Measurements from ENCODE around the gene FNBP1.
"Not testable (repeated sequence)": the region's sequence is repeated elsewhere in the genome, so short reads cannot be mapped to it uniquely, and the experiment has no call there.

FNBP1 gene

DNA sequence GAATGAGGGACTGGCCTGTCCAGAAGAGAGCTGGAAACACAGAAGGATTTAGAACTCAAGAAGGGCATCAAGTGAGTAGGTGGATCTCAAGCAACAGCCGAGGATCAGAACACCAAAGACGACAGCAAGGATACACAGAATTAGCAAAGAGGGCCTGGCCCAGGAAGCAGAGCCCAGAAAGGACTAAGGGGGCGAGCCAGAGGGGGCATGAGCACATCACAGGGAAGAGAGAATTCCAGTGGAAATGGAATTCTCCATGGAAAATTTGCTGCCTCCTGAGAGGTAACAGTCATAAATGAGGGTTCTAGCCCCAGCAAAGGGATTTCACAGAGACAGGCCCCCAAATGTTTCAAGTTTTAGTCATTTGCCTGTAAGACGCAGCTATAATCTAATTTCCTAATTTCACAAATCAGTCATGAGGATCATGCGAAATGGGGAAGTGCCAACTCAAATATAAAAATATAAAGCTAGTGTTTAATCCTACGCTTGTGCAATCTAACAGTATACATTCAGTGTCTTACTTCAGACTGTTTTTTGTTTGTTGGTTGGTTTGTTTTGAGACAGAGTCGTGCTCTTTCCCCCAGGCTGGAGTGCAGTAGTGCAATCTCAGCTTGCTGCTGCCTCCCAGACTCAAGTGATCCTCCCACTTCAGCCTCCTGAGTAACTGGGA, 46.7 kb downstream of the FNBP1 start:
- in situ Hi-C loops (cut with MboI; ENCODE audit: low sequenced_read_pairs), result no loop called here

DNA sequence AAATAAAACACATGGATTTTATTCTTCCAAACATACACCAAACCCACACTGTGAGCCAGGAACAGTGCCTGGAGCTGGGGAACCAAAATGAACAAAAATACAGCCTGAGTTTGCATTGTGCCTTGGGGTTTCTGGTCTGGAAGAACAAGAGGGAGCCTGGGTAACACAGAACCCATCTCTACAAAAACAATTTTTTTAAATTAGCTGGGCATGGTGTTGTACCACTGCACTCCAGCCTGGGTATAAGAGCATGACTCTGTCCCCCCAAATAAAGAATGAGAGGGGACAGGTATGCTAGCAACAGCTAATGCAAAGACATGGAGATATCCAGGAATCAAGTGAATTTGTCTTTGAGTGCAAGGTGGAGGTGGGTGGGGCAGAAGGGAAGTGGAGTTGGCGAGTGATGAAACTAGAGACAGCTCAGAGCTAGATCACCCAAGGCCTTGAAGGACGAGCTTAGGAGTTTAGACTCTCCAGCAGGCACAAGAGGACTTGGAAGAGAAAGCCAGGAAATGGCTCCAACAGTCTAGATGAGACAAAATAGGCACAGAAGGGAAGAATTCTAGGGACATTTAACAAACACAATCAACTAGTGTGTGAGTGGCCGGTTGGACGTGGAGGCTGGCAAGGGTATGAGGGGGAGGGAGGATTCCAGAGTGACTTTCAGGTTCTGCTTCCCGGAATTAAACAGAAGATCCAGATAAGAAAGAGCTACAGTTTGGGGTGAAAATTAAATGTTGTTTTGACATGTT, 47.4 kb downstream of the FNBP1 start:
- in situ Hi-C loops (cut with MboI; ENCODE audit: low sequenced_read_pairs), result no loop called here

DNA sequence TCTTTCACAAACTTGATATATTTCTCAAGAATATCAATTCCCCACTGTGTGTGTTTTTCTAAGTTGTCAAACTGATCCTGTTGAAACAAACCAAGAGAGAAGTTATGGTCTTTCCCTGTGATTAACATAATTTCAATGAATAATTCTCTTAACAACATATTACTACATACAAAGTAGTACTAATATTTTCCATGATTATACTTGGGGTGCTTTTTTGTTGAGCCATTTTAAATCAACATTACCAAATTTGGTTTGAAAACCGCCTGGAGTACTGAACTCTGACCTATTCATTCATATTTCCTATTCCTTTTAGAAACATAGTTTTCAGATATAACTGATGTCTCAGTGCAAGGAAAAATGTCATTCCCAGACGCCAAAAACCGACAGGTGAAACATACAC, 48.1 kb downstream of the FNBP1 start:
- in situ Hi-C loops (cut with MboI; ENCODE audit: low sequenced_read_pairs), result no loop called here

DNA sequence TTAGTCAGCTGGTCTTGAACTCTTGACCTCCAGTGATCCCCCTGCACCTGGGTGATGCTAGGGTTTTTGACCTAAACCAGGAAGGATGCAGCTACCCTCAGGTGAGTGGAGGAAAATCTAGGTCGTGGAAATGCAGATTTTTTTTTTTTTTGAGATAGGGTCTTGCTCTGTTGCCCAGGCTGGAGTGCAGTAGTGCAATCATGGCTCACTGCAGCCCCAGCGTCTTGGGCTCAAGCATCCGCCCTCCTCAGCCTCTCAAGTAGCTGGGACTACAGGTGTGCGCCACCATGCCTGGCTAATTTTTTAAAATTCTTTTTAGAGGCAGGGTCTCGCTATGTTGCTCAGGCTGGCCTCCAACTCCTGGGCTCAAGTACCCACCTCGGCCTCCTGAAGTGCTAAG, 51.9 kb downstream of the FNBP1 start:
- in situ Hi-C loops (cut with MboI; ENCODE audit: low sequenced_read_pairs), result not testable (repeated sequence)

DNA sequence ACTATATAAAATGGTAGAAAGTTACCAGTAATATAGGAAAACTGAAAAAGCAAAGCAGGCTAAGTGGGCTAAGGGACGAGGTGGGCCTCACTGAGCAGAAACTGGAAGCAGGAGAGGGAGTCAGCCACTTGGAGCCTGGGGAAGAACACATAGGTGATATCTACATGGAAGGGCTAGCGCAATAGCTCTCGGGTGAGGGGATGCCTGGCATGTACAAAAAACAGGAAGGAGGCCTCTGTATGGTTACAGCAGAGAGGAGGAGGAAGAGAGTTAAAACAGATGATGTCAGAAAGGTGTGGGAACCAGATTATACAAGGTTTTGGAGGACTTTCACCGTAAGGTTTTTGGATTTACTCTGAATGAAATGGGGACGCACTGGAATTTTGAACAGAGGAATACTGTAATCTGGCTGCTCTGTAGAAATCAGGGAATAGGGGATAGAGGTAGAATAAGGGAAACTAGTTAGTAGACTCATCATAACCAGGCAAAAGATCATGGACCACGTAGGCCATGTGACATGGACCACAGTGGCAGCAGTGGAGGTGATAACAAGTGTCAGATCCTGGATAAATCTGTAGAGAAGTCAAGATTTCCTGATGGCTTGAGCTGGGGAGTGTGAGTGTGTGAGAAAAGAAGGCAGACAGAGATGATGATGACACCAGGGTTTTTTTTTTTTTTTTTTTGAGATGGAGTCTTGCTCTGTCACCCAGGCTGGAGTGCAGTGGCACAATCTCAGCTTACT, 52.5 kb downstream of the FNBP1 start:
- in situ Hi-C loops (cut with MboI; ENCODE audit: low sequenced_read_pairs), result no loop called here

DNA sequence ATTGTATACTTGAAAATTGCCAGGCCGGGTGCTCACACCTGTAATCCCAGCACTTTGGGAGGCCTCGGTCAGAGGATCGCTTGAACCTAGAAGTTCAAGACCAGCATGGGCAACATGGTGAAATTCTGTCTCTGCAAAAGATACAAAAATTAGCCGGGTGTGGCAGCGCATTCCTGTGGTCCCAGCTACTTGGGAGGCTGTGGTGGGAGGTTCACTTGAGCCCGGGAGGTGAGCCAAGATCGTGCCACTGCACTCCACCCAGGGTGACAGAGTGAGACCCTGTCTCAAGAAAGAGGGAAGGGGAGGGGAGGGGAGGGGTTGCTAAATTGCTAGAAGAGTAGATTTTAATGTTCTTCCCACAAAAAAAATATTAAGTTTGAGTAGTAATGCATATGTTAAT, 53.2 kb downstream of the FNBP1 start:
- in situ Hi-C loops (cut with MboI; ENCODE audit: low sequenced_read_pairs), result no loop called here

DNA sequence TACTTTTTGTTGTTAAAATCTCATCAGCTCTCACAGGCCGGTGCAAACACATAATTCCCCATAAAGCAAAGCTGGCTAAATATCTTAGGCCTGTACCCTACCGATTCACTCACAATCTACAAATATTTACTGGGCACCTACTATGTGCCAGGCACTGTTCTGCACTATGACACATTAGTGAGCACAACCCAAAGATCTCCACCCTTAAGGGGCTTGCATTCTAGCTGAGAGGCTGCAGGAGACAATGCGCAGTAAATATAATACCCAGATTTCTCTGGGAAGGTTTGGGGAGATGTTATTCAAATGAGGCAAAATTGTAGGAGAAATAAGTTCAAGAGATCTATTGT, 53.7 kb downstream of the FNBP1 start:
- in situ Hi-C loops (cut with MboI; ENCODE audit: low sequenced_read_pairs), result no loop called here

DNA sequence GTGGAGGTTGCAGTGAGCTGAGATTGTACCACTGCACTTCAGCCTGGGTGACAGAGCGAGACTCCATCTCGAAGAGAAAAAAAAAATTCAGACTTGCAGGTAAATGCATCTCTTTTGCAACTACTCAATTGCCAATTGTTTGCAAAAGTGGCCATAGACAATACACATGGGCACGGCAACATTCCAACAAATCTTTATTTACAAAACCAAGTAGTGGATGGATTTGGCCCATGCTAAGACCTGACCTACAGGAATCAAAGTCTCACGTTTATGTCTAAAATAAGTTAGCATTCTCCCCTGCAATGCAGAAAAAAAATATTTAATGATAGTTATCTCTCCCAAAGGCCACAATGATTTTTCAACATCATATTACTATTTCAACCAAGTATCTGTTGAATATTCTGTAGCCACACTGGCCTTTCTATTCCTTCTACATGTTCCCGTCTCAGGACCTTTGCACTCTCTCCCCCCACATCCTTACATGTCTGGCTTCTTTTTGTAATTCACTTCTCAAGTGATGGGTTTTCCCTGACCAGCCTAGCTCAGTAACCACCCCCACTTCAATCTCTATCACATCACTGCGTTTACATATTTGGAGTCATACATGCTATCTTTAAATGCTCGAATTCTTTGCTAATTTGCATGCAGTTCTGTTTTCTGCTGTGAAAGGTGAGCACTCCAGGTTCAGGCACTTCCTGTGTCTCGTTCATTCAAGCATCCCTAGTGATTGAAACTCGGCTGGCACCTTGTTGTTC, 54.2 kb downstream of the FNBP1 start:
- in situ Hi-C loops (cut with MboI; ENCODE audit: low sequenced_read_pairs), result no loop called here

DNA sequence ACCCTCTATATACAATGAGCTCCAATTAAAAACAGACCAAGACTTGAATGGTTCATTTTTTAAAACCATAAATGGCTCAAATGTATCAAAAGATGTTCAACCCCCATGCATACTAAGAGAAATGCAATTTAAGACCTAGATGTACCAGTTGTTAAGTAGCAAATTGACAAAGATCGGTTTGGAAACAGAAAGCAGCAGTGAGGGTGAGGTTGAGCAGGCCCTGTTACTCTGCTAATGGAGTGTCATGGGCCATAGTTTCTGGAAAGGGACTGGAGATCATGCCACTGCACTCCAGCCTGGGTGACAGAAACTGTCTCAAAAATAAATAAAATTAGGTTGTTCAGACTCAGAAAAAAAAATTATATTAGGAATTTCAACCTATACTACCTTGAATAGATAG, 55.0 kb downstream of the FNBP1 start:
- in situ Hi-C loops (cut with MboI; ENCODE audit: low sequenced_read_pairs), result no loop called here

DNA sequence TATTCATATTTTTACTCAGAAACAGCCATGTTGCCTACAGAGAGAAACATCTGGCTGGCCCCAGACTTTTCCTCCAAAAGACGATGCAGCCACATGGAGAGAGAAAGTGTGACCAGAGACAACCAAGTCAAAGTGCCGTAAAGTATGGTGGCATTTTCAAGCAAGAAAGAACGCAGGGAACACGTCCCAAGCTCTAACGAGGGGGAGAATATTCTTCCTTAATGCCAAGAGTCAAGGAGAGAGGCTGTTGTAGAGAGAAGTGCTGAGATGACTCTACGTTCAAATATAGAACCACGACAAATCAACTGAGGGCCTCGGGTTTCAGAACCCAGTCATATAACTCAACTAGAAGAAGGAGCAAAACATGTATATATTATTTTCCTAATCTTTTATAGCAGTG, 55.9 kb downstream of the FNBP1 start:
- in situ Hi-C loops (cut with MboI; ENCODE audit: low sequenced_read_pairs), result no loop called here

DNA sequence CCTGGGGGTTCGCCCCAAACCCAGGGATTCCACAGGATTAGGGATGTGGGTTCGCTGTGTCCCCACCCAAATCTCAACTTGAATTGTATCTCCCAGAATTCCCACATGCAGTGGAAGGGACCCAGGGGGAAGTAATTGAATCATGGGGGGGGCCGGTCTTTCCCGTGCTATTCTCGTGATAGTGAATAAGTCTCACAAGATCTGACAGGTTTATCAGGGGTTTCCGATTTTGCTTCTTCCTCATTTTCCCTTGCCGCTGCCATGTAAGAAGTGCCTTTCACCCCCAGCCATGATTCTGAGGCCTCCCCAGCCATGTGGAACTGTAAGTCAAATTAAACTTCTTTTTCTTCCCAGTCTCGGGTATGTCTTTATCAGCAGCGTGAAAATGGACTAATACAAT, 58.4 kb downstream of the FNBP1 start:
- in situ Hi-C loops (cut with MboI; ENCODE audit: low sequenced_read_pairs), result not testable (repeated sequence)

DNA sequence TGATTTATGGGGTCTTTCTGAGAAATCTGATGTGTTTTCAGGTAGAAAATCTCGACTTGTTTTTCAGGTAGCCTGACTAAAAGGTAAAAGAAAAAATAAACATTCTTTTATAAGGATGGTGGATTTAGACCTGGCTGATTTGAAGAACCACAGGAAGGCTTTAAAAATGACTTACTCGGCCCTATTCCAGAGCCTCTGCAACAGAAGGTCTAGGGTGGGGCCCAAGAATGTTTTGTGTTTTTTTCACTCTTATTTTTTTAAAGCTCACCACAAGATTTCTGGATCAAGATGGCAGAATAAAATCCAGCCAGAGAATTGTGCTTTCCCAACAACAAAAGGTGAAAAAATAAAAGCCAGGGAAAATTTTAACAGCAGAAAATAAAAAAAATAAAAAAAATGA, 59.1 kb downstream of the FNBP1 start:
- in situ Hi-C loops (cut with MboI; ENCODE audit: low sequenced_read_pairs), result no loop called here

DNA sequence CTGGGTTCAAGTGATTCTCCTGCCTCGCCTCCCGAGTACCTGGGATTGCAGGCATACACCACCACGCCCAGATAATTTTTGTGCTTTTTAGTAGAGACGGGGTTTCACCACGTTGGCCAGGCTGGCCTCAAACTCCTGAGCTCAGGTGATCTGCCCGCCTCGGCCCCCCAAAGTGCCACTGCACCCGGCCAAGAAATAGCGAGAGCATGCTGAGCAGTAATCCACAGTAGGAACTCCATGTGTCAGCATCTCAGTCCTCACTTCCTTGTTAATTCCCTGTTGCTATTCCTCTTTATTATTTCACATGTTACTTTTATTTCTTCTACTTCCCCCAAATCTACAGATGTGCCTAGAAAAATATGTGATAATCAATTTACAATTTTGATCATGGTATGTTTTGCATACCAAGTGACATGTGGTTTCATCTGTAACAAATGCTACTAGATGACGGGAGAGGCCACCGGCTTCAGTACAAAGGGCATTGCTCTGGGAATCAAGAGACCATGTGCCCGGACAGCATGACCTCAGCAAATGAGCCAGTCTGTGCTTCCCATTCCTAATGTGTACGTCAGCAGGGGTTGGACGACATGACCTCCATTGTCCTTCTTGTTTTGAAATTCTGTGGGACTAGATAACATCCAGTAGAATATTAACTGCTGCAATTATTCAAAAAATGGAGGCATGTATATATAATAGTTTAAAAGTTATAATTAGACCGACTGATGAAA, 61.6 kb downstream of the FNBP1 start:
- in situ Hi-C loops (cut with MboI; ENCODE audit: low sequenced_read_pairs), result no loop called here

DNA sequence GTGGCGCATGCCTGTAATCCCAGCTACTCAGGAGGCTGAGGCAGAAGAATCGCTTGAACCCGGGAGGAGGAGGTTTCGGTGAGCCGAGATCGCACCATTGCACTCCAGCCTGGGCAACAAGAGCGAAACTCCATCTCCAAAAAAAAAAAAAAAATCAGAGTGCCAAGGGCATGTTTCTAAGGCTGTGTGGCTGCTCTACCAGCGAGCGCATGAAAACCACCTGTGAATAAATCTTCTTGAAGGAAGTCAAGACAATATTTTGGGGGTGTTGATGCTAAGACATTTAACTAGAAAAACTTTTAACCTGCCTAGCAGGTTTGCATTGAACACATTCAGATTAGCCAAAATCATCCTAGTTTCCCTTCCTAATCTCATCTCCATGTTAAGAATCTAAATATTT, 62.8 kb downstream of the FNBP1 start:
- in situ Hi-C loops (cut with MboI; ENCODE audit: low sequenced_read_pairs), result not testable (repeated sequence)

DNA sequence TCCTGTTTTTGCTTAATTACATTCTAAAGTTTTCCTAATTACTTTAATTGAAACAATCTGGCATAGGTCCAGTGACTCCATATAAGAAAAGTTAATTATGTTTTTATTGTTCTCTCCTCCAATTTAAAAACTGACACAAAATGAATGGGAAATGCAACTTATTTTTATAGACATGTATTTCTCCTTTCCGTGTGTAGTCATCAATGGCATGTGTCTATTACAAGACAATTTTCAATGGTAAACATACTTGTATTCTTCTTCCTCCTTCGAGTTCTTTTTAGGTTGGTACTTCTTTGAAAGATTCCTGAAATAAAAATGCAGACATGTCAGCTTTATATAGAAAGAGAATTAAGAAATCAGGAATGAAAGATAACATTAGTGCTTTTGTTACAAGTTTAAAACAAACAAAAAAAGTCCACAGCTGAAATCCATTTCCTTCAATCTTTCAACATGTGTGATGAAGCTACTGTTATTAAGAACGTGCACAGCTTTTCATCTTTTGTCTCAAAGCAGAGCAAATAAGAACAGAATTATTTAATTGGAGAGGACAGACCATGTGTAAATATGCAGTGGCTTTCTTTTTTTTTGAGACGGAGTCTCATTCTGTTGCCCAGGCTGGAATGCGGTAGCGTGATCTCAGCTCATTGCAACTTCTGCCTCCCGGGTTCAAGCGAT, 63.8 kb downstream of the FNBP1 start:
- in situ Hi-C loops (cut with MboI; ENCODE audit: low sequenced_read_pairs), result no loop called here

DNA sequence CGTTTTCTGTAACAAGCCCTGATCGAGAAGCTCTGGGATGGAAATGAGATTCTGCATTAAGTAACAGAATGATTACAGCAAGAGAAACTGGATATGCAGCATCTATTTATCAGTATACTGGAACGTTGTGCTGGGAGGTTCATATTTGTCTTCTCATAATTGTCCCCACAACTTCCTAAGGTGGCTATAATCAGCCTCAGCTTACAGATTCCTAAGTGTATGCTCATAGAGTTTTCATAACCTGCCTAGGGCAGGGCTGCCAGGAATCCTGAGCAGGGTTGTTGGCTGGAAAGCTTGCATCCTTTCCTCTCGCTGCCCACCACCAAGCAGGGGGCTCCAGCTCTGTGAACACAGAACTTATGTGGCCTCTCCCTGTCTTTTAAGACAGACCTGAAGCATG, 70.2 kb downstream of the FNBP1 start:
- in situ Hi-C loops (cut with MboI; ENCODE audit: low sequenced_read_pairs), result no loop called here

DNA sequence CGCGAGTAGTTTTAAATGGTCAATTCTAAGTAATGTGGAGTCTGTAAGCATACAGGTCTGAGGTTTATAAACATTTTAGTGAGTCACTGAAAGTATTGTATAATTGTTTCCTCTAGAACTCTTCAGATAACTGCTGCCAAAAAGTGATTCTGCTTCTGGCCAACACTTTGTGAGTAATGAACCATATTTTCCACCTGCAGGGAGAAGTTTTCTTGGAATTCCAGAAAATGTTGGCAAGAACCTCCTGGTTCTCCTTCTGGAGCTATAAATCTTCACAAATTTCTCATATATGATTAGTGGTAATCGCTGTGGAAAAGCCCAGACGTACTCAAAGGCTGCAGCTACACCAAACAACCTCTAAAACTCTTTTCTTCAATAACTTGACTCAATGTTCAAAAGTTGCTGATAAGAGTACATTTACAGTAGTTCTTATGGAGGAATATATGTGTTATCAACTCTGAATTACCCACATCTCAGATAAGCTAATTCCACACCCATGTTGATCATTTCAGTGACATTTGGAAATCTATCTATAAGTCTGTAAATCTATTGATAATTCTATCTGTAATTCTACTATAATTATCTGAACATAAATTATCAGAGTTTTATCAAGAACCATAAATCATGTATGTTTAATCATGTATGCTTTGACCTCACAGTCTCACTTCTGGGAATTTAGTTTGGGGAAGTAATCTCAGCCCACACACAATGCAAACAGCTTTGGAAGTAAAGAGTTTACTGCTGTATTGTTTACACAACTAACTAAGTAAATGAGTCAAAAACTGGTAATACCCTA, 74.1 kb downstream of the FNBP1 start:
- in situ Hi-C loops (cut with MboI; ENCODE audit: low sequenced_read_pairs), result no loop called here

DNA sequence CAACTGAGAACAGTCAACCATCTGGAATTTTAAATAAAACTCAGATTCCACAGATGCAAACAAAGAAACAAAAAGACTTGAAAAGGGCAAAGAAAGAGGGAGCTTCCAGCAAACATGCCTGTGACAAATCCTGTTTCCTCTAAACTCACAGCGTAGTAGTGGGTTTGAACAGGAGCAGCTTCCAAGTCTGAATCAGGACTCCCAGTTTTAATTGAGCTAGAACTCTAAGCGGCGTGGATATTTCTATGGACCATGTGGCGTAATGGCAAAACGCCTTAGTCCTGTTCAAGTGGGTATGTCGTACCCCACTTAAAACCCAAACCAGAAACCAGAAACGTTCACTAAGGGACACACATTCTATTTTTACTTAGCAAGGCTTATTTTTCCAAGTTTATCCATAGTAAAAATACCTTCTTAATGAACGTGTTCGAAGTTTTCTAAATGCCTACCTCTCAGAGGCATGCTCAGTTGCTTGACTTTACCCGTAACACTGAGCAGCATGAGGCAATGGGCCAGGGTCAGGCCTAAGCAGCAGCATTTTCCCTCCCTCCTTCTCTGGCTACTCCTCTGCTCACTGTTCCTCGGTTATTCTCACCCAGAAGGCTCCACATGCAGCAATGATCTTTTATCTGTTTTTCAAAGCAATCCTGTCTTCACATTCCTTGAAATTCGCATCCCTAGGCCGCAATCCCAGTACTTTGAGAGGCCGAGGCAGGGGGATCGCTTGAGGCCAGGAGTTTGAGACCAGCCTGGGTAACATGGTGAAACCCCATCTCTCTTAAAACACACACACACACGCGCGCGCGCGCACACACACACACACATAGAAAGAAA, 77.9 kb downstream of the FNBP1 start:
- in situ Hi-C loops (cut with MboI; ENCODE audit: low sequenced_read_pairs), result no loop called here
